Endothelial cell of umbilical vein (primary cell): ENCODE data around the gene DOP1A. TPM values are rescaled to one million over a fixed set of nuclear protein-coding genes. Genes with fewer than 3 reads are reported as not detected.

ENCODE experiments used
- BruUV-seq: library from RNA; stranded (reverse); fragments of 400-500 nt; replicated peaks from 2 replicates; lab custom pipeline; 2021; lab: Mats Ljungman, UMichigan
- CTCF ChIA-PET: fragments of 300-600, 350-600 bp; sonication (Branson Sonifier 250); formaldehyde crosslinking; loops from one replicate; lab custom pipeline; 2021; ENCODE audit warnings: antibody characterized with exemption, inconsistent platforms; lab: Charles Lee
- POLR2A ChIA-PET: fragments of 300-600, 350-600 bp; sonication (Branson Sonifier 250); formaldehyde crosslinking; loops from one replicate; lab custom pipeline; 2021; ENCODE audit warnings: antibody characterized with exemption, inconsistent platforms; lab: Charles Lee
- DNase-seq: peaks from one replicate; pipeline ENCODE4 v3.0.0-alpha.2; 2011; ENCODE audit warnings: low read depth, low spot score
- FAIRE-seq: peaks from 2 replicates; lab custom pipeline; 2011; peaks lifted over from hg19 to GRCh38; lab: Jason Lieb, UNC
- H2AFZ ChIP-seq: 2 replicates; pipeline ENCODE4 v1.6.0; 2012; ENCODE audit warnings: low read depth, low read length, control low read depth, inconsistent platforms
- H3K27ac ChIP-seq: 2 replicates; pipeline ENCODE4 v1.5.1; 2011; ENCODE audit warnings: low read depth, mild to moderate bottlenecking, control low read depth, low read length, moderate library complexity; ENCODE audit not compliant: insufficient read depth
- H3K27me3 ChIP-seq, 2 experiments: 2 replicates each; pipeline versions ENCODE4 v1.6.0 to v1.6.1; 2011; ENCODE audit warnings: low read length in 2 of 2, mixed read lengths in 1 of 2; ENCODE audit not compliant: control insufficient read depth in 2 of 2, insufficient read depth in 2 of 2
- H3K36me3 ChIP-seq, 2 experiments: 2 replicates in 1 of 2; 3 replicates in 1 of 2; pipeline ENCODE4 v1.5.1; 2011; ENCODE audit warnings: low read length in 2 of 2, mild to moderate bottlenecking in 1 of 2, moderate library complexity in 1 of 2; ENCODE audit not compliant: control insufficient read depth in 2 of 2, insufficient read depth in 2 of 2; ENCODE audit errors: extremely low read depth in 1 of 2
- H3K4me1 ChIP-seq: 3 replicates; pipeline ENCODE4 v1.5.1; 2011; ENCODE audit warnings: mild to moderate bottlenecking, low read length; ENCODE audit not compliant: control insufficient read depth, insufficient read depth; ENCODE audit errors: extremely low read depth
- H3K4me2 ChIP-seq: 2 replicates; pipeline ENCODE4 v1.6.1; 2011; ENCODE audit warnings: low read length, control low read depth, mixed read lengths; ENCODE audit not compliant: insufficient read depth
- H3K4me3 ChIP-seq, 3 experiments: fragments of 200-600 bp in 1 of 3; sonication (generic), shearing (Covaris generic) in 1 of 3; replicated peaks in 1 of 3; 2 replicates each; pipeline ENCODE4 v1.5.1; 2011 to 2016; ENCODE audit warnings: control low read depth in 3 of 3, low read length in 3 of 3, mild to moderate bottlenecking in 2 of 3, inconsistent platforms in 1 of 3, low read depth in 1 of 3, moderate library complexity in 1 of 3; ENCODE audit not compliant: insufficient read depth in 1 of 3
- H3K79me2 ChIP-seq: 2 replicates; pipeline ENCODE4 v1.6.0; 2012; ENCODE audit warnings: low read length, inconsistent platforms; ENCODE audit not compliant: control insufficient read depth, insufficient read depth
- H3K9ac ChIP-seq: replicated peaks from 2 replicates; pipeline ENCODE3; 2011; ENCODE audit warnings: low read length, control low read depth; ENCODE audit not compliant: insufficient read depth; ENCODE audit errors: extremely low read depth
- H3K9me1 ChIP-seq: replicated peaks from 3 replicates; pipeline ENCODE4 v1.6.0; 2011; ENCODE audit warnings: mild to moderate bottlenecking, low read length; ENCODE audit not compliant: control insufficient read depth, insufficient read depth; ENCODE audit errors: extremely low read depth
- H3K9me3 ChIP-seq: replicated peaks from 2 replicates; pipeline ENCODE4 v1.5.1; 2012; ENCODE audit warnings: low read length, inconsistent platforms; ENCODE audit not compliant: control insufficient read depth, insufficient read depth
- H4K20me1 ChIP-seq: replicated peaks from 2 replicates; pipeline ENCODE3; 2011; ENCODE audit warnings: mild to moderate bottlenecking, low read length; ENCODE audit not compliant: control insufficient read depth, insufficient read depth; ENCODE audit errors: extremely low read depth
- EZH2 ChIP-seq: IDR thresholded peaks from 2 replicates; pipeline ENCODE4 v1.6.1; 2012; ENCODE audit warnings: borderline replicate concordance, low read depth, mild to moderate bottlenecking, moderate library complexity, low read length, inconsistent platforms; ENCODE audit not compliant: severe bottlenecking
- FOS ChIP-seq: IDR thresholded peaks from 2 replicates; pipeline ENCODE4 v1.6.1; 2011; ENCODE audit warnings: mild to moderate bottlenecking, low read length, moderate library complexity, borderline replicate concordance; ENCODE audit not compliant: insufficient read depth
- GATA2 ChIP-seq: IDR thresholded peaks from 2 replicates; pipeline ENCODE4 v1.7.0; 2011; ENCODE audit warnings: low read depth, mild to moderate bottlenecking, moderate library complexity, mixed read lengths, low read length; ENCODE audit not compliant: insufficient read length, insufficient read depth
- JUN ChIP-seq: IDR thresholded peaks from 2 replicates; pipeline ENCODE4 v1.6.1; 2011; ENCODE audit warnings: borderline replicate concordance, low read depth; ENCODE audit not compliant: insufficient read length, insufficient read depth
- MYC ChIP-seq: IDR thresholded peaks from one replicate; pipeline ENCODE4 v1.6.1; 2011; ENCODE audit warnings: mild to moderate bottlenecking, low read depth, low read length
- POLR2A ChIP-seq: IDR thresholded peaks from 2 replicates; pipeline ENCODE4 v1.6.1; 2012; ENCODE audit warnings: low read depth, mild to moderate bottlenecking, control low read depth, low read length
- POLR2AphosphoS5 ChIP-seq: IDR thresholded peaks from 2 replicates; pipeline ENCODE4 v1.6.1; 2012; ENCODE audit warnings: low read depth, mild to moderate bottlenecking, control low read depth, low read length, moderate library complexity; ENCODE audit not compliant: insufficient read depth
- dilution Hi-C: fragments of 300-500 bp; cut with MboI; formaldehyde crosslinking; loops from one replicate; pipeline ENCODE4 v1.15.0; 2019; ENCODE audit warnings: low sequenced_read_pairs; ENCODE audit not compliant: extremely low pct_ligation_motif_present
- intact Hi-C: fragments of 100-400 bp; cut with micrococcal nuclease; formaldehyde crosslinking; loops from one replicate; pipeline ENCODE4 v1.10.0; 2022
- polyA plus RNA-seq, 4 experiments: library from polyadenylated mRNA; depleted of rRNA in 3 of 4; stranded (reverse) in 3 of 4; unstranded in 1 of 4; fragments of >200 nt; gene quantifications; 2 replicates each; pipeline versions ENCODE4 v1.2.1 to v1.2.3, GENCODE V29; 2011 to 2012; ENCODE audit warnings: missing spikeins in 1 of 4
- total RNA-seq: library from RNA; stranded (reverse); gene quantifications from 2 replicates; pipeline ENCODE4 v1.2.3, GENCODE V29; 2021
- TF ChIP-seq, protein P1 (sequence below), 2 donors: IDR thresholded peaks; 1 replicate in 1 of 2; 2 replicates in 1 of 2; pipeline ENCODE4 v1.5.1; 2011; ENCODE audit warnings: low read length in 2 of 2, mild to moderate bottlenecking in 2 of 2, moderate library complexity in 2 of 2, control low read depth in 1 of 2, inconsistent platforms in 1 of 2, low read depth in 1 of 2; ENCODE audit not compliant: insufficient read depth in 1 of 2; ENCODE audit errors: extremely low read depth in 1 of 2
- TF ChIP-seq, protein P2 (sequence below): IDR thresholded peaks from 2 replicates; pipeline ENCODE4 v1.6.1; 2011; ENCODE audit not compliant: insufficient read depth, insufficient read length

Gene DOP1A
- total and polyA plus RNA-seq, 2 donors (not counting 3 experiments of a cell fraction or from before 2014, with no cell fraction given), result 6.3 to 12.3 TPM

- no peak for FAIRE-seq
- TF ChIP-seq EZH2, result no peak
- TF ChIP-seq, protein P1, sequence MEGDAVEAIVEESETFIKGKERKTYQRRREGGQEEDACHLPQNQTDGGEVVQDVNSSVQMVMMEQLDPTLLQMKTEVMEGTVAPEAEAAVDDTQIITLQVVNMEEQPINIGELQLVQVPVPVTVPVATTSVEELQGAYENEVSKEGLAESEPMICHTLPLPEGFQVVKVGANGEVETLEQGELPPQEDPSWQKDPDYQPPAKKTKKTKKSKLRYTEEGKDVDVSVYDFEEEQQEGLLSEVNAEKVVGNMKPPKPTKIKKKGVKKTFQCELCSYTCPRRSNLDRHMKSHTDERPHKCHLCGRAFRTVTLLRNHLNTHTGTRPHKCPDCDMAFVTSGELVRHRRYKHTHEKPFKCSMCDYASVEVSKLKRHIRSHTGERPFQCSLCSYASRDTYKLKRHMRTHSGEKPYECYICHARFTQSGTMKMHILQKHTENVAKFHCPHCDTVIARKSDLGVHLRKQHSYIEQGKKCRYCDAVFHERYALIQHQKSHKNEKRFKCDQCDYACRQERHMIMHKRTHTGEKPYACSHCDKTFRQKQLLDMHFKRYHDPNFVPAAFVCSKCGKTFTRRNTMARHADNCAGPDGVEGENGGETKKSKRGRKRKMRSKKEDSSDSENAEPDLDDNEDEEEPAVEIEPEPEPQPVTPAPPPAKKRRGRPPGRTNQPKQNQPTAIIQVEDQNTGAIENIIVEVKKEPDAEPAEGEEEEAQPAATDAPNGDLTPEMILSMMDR (IDR thresholded peaks at IDR 0.05; ENCODE audit: extremely low read depth in 1 of 2, insufficient read depth in 1 of 2, low read depth in 1 of 2, low read length in 2 of 2), result no peak
- TF ChIP-seq, protein P2, sequence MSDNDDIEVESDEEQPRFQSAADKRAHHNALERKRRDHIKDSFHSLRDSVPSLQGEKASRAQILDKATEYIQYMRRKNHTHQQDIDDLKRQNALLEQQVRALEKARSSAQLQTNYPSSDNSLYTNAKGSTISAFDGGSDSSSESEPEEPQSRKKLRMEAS, result no peak
- TF ChIP-seq POLR2A, result no peak
- no peak for TF ChIP-seq MYC
- no peak for TF ChIP-seq FOS
- no peak for TF ChIP-seq JUN
- no peak for TF ChIP-seq GATA2
- TF ChIP-seq POLR2AphosphoS5, result no peak
- CTCF ChIA-PET, result interaction anchor here (1.0 to 4.0 kb wide), 4 partner anchors 46 to 367 kb away, joined by 3 to 18 read pairs (median 5); partner anchors contain the start of genes DOP1A and UBE3D
- H3K4me2 ChIP-seq, result no peak overlapping the region
- no peak overlapping the region for H3K9ac ChIP-seq
- no peak for DNase-seq
- H4K20me1 ChIP-seq, result peaks cover 2% of the 10 kb centered on the region
- H3K9me1 ChIP-seq, result no peaks in the 10 kb centered on the region
- no peak overlapping the region for H2AFZ ChIP-seq
- dilution Hi-C loops (no loop called here), intact Hi-C loops (loop anchor here (2.0 kb wide), 2 partner anchors 13 to 45 kb away; no protein-coding TSS in a partner anchor)
- H3K36me3 ChIP-seq, result peaks cover 20 to 45% of the 10 kb centered on the region in 2 experiments
- H3K4me1 ChIP-seq, result no peaks in the 10 kb centered on the region
- no TSS peak for BruUV-seq
- POLR2A ChIA-PET, result no interaction called here
- H3K27me3 ChIP-seq, result no peaks in the 10 kb centered on the region
- H3K79me2 ChIP-seq, result no peaks in the 10 kb centered on the region
- H3K27ac ChIP-seq, result no peak overlapping the region
- H3K9me3 ChIP-seq, result no peaks in the 10 kb centered on the region
- H3K4me3 ChIP-seq, result no peak overlapping the region
These were observed 102.0 kb downstream of the DOP1A start for GRCh38 chr6:83169511-83169910.
